ENCODE results near the gene ZNF460. TPM values are rescaled to one million over a fixed set of nuclear protein-coding genes. Genes with fewer than 3 reads are reported as not detected.

Gene ZNF460
- total RNA-seq, 1 experiment from 2014 or later = 39.0 TPM

GRCh38 chr19:57338877-57339276 is 58.6 kb downstream of the ZNF460 start:
- H3K4me3 ChIP-seq = no peak overlapping the region
- H3K36me3 ChIP-seq = no peaks in the 10 kb centered on the region
- H3K4me1 ChIP-seq (replicated peaks) = no peaks in the 10 kb centered on the region
- H3K27ac ChIP-seq = no peak overlapping the region
- H3K9me3 ChIP-seq (replicated peaks) = no peaks in the 10 kb centered on the region
- H3K27me3 ChIP-seq (replicated peaks) = 0 out of 2 replicates have a peak, but pooled peaks cover 2% of the 10 kb centered on the region
- DNase-seq (ENCODE audit: low read depth in 1 of 2, low spot score in 2 of 2) = no peak

- Histone ChIP-seq H3K4me3 (no peak overlapping the region), H3K4me1 (replicated peaks) (no peaks in the 10 kb centered on the region), H3K27me3 (replicated peaks) (0 out of 2 replicates have a peak, but pooled peaks cover 3% of the 10 kb centered on the region), H3K27ac (no peak overlapping the region), H3K36me3 (no peaks in the 10 kb centered on the region), H3K9me3 (replicated peaks) (no peaks in the 10 kb centered on the region)
- DNase-seq (ENCODE audit: low read depth in 1 of 2, low spot score in 2 of 2) = no peak
These were observed 62.3 kb downstream of the ZNF460 start for GRCh38 chr19:57342582-57342981.

Other genes with a start within 250 kb of the ZNF460 start
- not detected in 2 replicates for gene USP29, start 160.5 kb upstream of the ZNF460 start, total RNA-seq (2014; rRNA removed; shearing (Covaris generic))
- not detected in 2 replicates for gene ZIM3, start 135.3 kb upstream of the ZNF460 start, total RNA-seq (2014; rRNA removed; shearing (Covaris generic))
- not detected in 2 replicates for gene DUXA, start 113.0 kb upstream of the ZNF460 start, total RNA-seq (2014; rRNA removed; shearing (Covaris generic))
- 37.6 and 49.1 TPM in 2 replicates for gene ZNF264, start 89.0 kb upstream of the ZNF460 start, total RNA-seq (2014; rRNA removed; shearing (Covaris generic))
- gene AURKC, start 49.5 kb upstream of the ZNF460 start, total RNA-seq (2014; rRNA removed; shearing (Covaris generic)) = 0.89 TPM in 1 of 2 replicates, not detected in the other
- gene ZNF805, start 39.9 kb upstream of the ZNF460 start, total RNA-seq (2014; rRNA removed; shearing (Covaris generic)) = 16.9 and 17.6 TPM in 2 replicates
- gene ZNF543, start 40.0 kb downstream of the ZNF460 start, total RNA-seq (2014; rRNA removed; shearing (Covaris generic)) = 6.0 and 11.0 TPM in 2 replicates
- gene ZNF304, start 70.8 kb downstream of the ZNF460 start, total RNA-seq (2014; rRNA removed; shearing (Covaris generic)) = 11.1 and 11.4 TPM in 2 replicates
- gene TRAPPC2B, start 83.1 kb downstream of the ZNF460 start, total RNA-seq (2014; rRNA removed; shearing (Covaris generic)) = 13.4 and 20.8 TPM in 2 replicates
- gene ZNF547, start 83.1 kb downstream of the ZNF460 start, total RNA-seq (2014; rRNA removed; shearing (Covaris generic)) = 1.6 and 4.1 TPM in 2 replicates
- gene ZNF548, start 109.4 kb downstream of the ZNF460 start, total RNA-seq (2014; rRNA removed; shearing (Covaris generic)) = 16.4 and 31.8 TPM in 2 replicates
- 7.4 and 10.4 TPM in 2 replicates for gene ZNF17, start 130.7 kb downstream of the ZNF460 start, total RNA-seq (2014; rRNA removed; shearing (Covaris generic))
- 6.1 and 8.2 TPM in 2 replicates for gene ZNF749, start 154.8 kb downstream of the ZNF460 start, total RNA-seq (2014; rRNA removed; shearing (Covaris generic))
- gene VN1R1, start 176.7 kb downstream of the ZNF460 start, total RNA-seq (2014; rRNA removed; shearing (Covaris generic)) = 0.03 TPM in 1 of 2 replicates, not detected in the other
- 4.1 and 7.5 TPM in 2 replicates for gene ZNF772, start 197.1 kb downstream of the ZNF460 start, total RNA-seq (2014; rRNA removed; shearing (Covaris generic))
- gene ZNF419, start 207.3 kb downstream of the ZNF460 start, total RNA-seq (2014; rRNA removed; shearing (Covaris generic)) = 8.8 and 9.9 TPM in 2 replicates
- gene ZNF773, start 219.5 kb downstream of the ZNF460 start, total RNA-seq (2014; rRNA removed; shearing (Covaris generic)) = 8.7 and 13.1 TPM in 2 replicates
- 3.9 and 4.3 TPM in 2 replicates for gene ZNF549, start 246.9 kb downstream of the ZNF460 start, total RNA-seq (2014; rRNA removed; shearing (Covaris generic))